ENCODE results near the gene RASL10B.

RASL10B gene

GRCh38 chr17:35717475-35717874 is 14.0 kb upstream of the RASL10B start:
- DNase-seq (ENCODE audit: low read depth), result no peak

- DNase-seq (ENCODE audit: low read depth), result no peak
Measured at GRCh38 chr17:35723735-35724134, 7.7 kb upstream of the RASL10B start.

GRCh38 chr17:35725058-35725457 is 6.4 kb upstream of the RASL10B start:
- no peak for DNase-seq (ENCODE audit: low read depth)

- DNase-seq (ENCODE audit: low read depth), result no peak
Measured at GRCh38 chr17:35725802-35726126, 5.7 kb upstream of the RASL10B start.

- DNase-seq (ENCODE audit: low read depth), result no peak
Measured at GRCh38 chr17:35726127-35726952, 5.1 kb upstream of the RASL10B start.

- DNase-seq (ENCODE audit: low read depth), result no peak
Measured at GRCh38 chr17:35726953-35727460, 4.4 kb upstream of the RASL10B start.

- DNase-seq (ENCODE audit: low read depth), result no peak
Measured at GRCh38 chr17:35727635-35728034, 3.8 kb upstream of the RASL10B start.

- no peak for DNase-seq (ENCODE audit: low read depth)
Measured at GRCh38 chr17:35728551-35728950, 2.9 kb upstream of the RASL10B start.

GRCh38 chr17:35729405-35729833 is 2.0 kb upstream of the RASL10B start:
- DNase-seq (ENCODE audit: low read depth), result no peak

GRCh38 chr17:35730400-35731005 is 936 bp upstream of the RASL10B start:
- no peak for DNase-seq (ENCODE audit: low read depth)

- no peak for DNase-seq (ENCODE audit: low read depth)
Measured at GRCh38 chr17:35731917-35732805, 722 bp downstream of the RASL10B start.

GRCh38 chr17:35732806-35733136 is 1.3 kb downstream of the RASL10B start:
- no peak for DNase-seq (ENCODE audit: low read depth)

- no peak for DNase-seq (ENCODE audit: low read depth)
Measured at GRCh38 chr17:35733366-35733765, 1.9 kb downstream of the RASL10B start.

- no peak for DNase-seq (ENCODE audit: low read depth)
Measured at GRCh38 chr17:35734396-35734795, 3.0 kb downstream of the RASL10B start.

- no peak for DNase-seq (ENCODE audit: low read depth)
Measured at GRCh38 chr17:35735036-35735805, 3.8 kb downstream of the RASL10B start.

GRCh38 chr17:35736236-35736635 is 4.8 kb downstream of the RASL10B start:
- no peak for DNase-seq (ENCODE audit: low read depth)

- no peak for DNase-seq (ENCODE audit: low read depth)
Measured at GRCh38 chr17:35738519-35739133, 7.2 kb downstream of the RASL10B start.

- no peak for DNase-seq (ENCODE audit: low read depth)
Measured at GRCh38 chr17:35740216-35740615, 8.8 kb downstream of the RASL10B start.

- no peak for DNase-seq (ENCODE audit: low read depth)
Measured at GRCh38 chr17:35740997-35741931, 9.8 kb downstream of the RASL10B start.

- no peak for DNase-seq (ENCODE audit: low read depth)
Measured at GRCh38 chr17:35742496-35742895, 11.1 kb downstream of the RASL10B start.

Measured in activated T-helper 1 cell treated with Interleukin-2 at 50 U/mL for 16 hours (primary cell).